DND-41 (cell line): Measurements from ENCODE around the gene IGSF21.

Experiments used
- ATAC-seq: fragments of 200-7000 bp; cut with Tn5 transposase; 3 replicates; pipeline ENCODE4 v1.9.1; 2021; ENCODE audit warnings: low read depth; ENCODE audit not compliant: insufficient read depth
- DNase-seq: peaks from one replicate; pipeline ENCODE4 v3.0.0-alpha.2; 2020
- H2AFZ ChIP-seq: 2 replicates; pipeline ENCODE4 v1.6.0; 2012; ENCODE audit warnings: low read depth, low read length
- H3K27ac ChIP-seq: 2 replicates; pipeline ENCODE4 v1.5.1; 2012; ENCODE audit warnings: low read length, inconsistent platforms
- H3K27me3 ChIP-seq: fragments of 200-600 bp; sonication (generic); 2 replicates; pipeline ENCODE4 v1.6.0; 2012; ENCODE audit warnings: low read length, mild to moderate bottlenecking, inconsistent platforms; ENCODE audit not compliant: insufficient read depth, poor library complexity
- H3K36me3 ChIP-seq: 2 replicates; pipeline ENCODE4 v1.5.1; 2012; ENCODE audit warnings: low read length, inconsistent platforms; ENCODE audit not compliant: insufficient read depth
- H3K4me1 ChIP-seq: 2 replicates; pipeline ENCODE4 v1.5.1; 2012; ENCODE audit warnings: mild to moderate bottlenecking, low read length; ENCODE audit not compliant: insufficient read depth
- H3K4me2 ChIP-seq: 2 replicates; pipeline ENCODE4 v1.6.0; 2012; ENCODE audit warnings: mild to moderate bottlenecking, moderate library complexity, low read length, inconsistent platforms; ENCODE audit not compliant: insufficient read depth
- H3K4me3 ChIP-seq, 2 experiments: fragments of 200-600 bp in 1 of 2; shearing (Covaris generic) in 1 of 2; 2 replicates each; pipeline ENCODE4 v1.5.1; 2012 to 2016; ENCODE audit warnings: inconsistent platforms in 2 of 2, low read length in 2 of 2, mild to moderate bottlenecking in 2 of 2, low read depth in 1 of 2, moderate library complexity in 1 of 2
- H3K79me2 ChIP-seq: 2 replicates; pipeline ENCODE4 v1.6.0; 2012; ENCODE audit warnings: low read length, inconsistent platforms; ENCODE audit not compliant: insufficient read depth
- H3K9ac ChIP-seq: 2 replicates; pipeline ENCODE4 v1.6.0; 2012; ENCODE audit warnings: low read depth, mild to moderate bottlenecking, inconsistent platforms, low read length, moderate library complexity
- H3K9me3 ChIP-seq: 2 replicates; pipeline ENCODE4 v1.5.1; 2012; ENCODE audit warnings: low read length, moderate library complexity, mild to moderate bottlenecking, inconsistent platforms; ENCODE audit not compliant: insufficient read depth, severe bottlenecking
- H4K20me1 ChIP-seq: 2 replicates; pipeline ENCODE4 v1.6.0; 2012; ENCODE audit warnings: low read length; ENCODE audit not compliant: insufficient read depth
- EZH2 ChIP-seq: IDR thresholded peaks from 3 replicates; pipeline ENCODE4 v1.6.1; 2012; ENCODE audit warnings: borderline replicate concordance, low read depth, mild to moderate bottlenecking, moderate library complexity, low read length, inconsistent platforms; ENCODE audit not compliant: severe bottlenecking
- TF ChIP-seq, protein P1 (sequence below): IDR thresholded peaks from 2 replicates; pipeline ENCODE4 v1.5.1; 2012; ENCODE audit warnings: borderline replicate concordance, low read length, moderate library complexity, mild to moderate bottlenecking; ENCODE audit not compliant: poor library complexity, severe bottlenecking; ENCODE audit errors: extremely low read depth

IGSF21 gene

DNA sequence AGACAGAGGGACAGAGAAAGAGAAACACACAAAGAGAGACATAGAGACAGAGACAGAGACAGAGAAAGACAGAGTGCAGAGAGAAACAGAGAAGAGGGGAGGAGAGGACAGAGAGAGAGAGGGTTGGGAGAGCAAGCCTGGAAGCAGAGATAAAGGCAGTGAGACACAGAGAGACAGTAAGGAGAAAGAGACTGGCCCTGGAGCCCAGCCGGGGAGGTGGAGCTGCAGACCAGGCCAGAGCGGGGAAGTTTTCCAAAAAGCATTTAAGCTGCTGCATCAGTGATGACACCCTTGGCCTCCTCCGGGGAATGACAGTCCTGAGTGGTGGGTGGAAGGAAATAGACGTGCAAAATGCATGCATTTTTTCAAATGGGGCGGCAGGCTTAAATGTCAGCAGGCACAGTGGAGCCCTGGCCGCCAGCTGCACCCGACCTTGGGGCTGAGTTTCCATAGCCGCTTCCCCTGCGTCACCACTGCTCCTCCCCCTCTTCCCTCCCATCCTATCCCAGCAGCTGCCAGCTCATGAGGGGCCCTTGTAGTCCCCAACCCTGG, 277.7 kb downstream of the IGSF21 start:
- Histone ChIP-seq H3K9ac (no peak overlapping the region), H3K4me3 (no peak overlapping the region), H3K27me3 (peaks cover 23% of the 10 kb centered on the region), H3K79me2 (no peaks in the 10 kb centered on the region), H3K36me3 (no peaks in the 10 kb centered on the region), H3K4me2 (no peak overlapping the region), H3K9me3 (no peaks in the 10 kb centered on the region), H2AFZ (no peak overlapping the region), H4K20me1 (0 out of 2 replicates have a peak, but pooled peaks cover 5% of the 10 kb centered on the region), H3K27ac (no peak overlapping the region), H3K4me1 (no peaks in the 10 kb centered on the region)
- DNase-seq, result no peak
- no peak for TF ChIP-seq EZH2
- TF ChIP-seq, protein P1, sequence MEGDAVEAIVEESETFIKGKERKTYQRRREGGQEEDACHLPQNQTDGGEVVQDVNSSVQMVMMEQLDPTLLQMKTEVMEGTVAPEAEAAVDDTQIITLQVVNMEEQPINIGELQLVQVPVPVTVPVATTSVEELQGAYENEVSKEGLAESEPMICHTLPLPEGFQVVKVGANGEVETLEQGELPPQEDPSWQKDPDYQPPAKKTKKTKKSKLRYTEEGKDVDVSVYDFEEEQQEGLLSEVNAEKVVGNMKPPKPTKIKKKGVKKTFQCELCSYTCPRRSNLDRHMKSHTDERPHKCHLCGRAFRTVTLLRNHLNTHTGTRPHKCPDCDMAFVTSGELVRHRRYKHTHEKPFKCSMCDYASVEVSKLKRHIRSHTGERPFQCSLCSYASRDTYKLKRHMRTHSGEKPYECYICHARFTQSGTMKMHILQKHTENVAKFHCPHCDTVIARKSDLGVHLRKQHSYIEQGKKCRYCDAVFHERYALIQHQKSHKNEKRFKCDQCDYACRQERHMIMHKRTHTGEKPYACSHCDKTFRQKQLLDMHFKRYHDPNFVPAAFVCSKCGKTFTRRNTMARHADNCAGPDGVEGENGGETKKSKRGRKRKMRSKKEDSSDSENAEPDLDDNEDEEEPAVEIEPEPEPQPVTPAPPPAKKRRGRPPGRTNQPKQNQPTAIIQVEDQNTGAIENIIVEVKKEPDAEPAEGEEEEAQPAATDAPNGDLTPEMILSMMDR, result no peak
- no peak for ATAC-seq

DNA sequence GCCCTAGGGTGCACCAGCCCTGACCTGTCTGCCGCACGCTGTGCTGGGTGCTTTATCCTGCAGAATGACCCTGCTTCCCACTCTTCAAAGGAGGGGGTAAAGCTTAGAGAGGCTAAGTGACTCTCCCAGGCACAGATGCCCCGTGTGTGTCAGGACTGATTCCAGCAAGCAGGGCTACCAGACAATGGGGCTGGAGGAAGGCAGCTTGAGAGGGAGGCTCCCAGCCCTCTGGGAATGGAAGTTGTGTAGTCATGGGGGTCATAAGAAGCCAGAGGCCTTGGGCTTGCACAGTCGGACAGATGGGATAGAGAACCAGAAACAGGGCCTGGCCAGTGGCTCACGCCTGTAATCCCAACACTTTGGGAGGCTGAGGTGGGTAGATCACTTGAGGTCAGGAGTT, 279.0 kb downstream of the IGSF21 start:
- Histone ChIP-seq H3K27ac (no peak overlapping the region), H3K36me3 (no peaks in the 10 kb centered on the region), H4K20me1 (0 out of 2 replicates have a peak, but pooled peaks cover 5% of the 10 kb centered on the region), H3K9me3 (no peaks in the 10 kb centered on the region), H3K4me1 (no peaks in the 10 kb centered on the region), H3K4me2 (no peak overlapping the region), H2AFZ (no peak overlapping the region), H3K9ac (no peak overlapping the region), H3K27me3 (peaks cover 23% of the 10 kb centered on the region), H3K79me2 (no peaks in the 10 kb centered on the region), H3K4me3 (no peak overlapping the region)
- ATAC-seq (no peak), DNase-seq (no peak)
- no peak for TF ChIP-seq EZH2

DNA sequence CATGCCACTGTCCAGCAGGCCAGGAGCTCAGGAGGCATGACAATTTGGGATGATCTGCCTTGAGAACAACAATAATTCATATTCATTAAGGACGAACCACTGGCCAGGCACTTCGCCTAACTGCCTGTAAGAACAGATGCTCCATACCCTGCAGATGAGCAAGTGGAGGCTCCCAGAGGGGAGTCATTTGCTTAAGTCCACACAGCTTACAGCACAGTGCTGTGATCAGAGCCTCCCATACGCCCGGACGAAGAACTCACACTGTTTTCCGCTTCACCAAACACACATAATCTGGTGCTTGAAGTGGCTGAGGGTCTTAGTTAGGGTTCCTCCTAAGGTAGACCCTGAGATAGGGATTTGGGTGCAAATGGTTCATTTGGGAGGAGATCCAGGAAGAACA, 279.7 kb downstream of the IGSF21 start:
- DNase-seq, result no peak
- Histone ChIP-seq H2AFZ (no peak overlapping the region), H3K9me3 (no peaks in the 10 kb centered on the region), H3K27me3 (peaks cover 23% of the 10 kb centered on the region), H3K27ac (no peak overlapping the region), H3K79me2 (no peaks in the 10 kb centered on the region), H4K20me1 (0 out of 2 replicates have a peak, but pooled peaks cover 5% of the 10 kb centered on the region), H3K36me3 (no peaks in the 10 kb centered on the region), H3K4me3 (no peak overlapping the region), H3K4me1 (no peaks in the 10 kb centered on the region), H3K9ac (no peak overlapping the region), H3K4me2 (no peak overlapping the region)
- TF ChIP-seq EZH2, result no peak
- TF ChIP-seq, protein P1, result no peak
- no peak for ATAC-seq

DNA sequence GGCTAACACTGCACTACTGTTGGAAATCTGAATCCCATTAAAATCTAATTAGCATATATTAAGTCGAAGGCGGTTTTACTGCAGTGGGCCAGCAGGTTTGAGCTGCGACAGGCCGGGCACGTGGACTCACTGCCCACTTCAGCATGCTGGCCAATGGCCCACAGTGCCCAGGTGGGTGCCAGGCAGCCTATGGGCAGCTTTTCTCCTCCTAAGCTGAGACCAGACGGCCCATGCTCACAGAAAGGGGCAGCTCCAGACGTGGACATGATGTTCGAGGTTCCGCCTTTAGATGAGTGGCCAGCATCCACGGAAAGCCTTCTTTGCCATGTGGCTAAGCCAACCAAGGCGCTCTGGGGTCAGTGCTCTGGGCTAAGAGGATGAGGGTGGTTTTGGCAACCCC, 283.4 kb downstream of the IGSF21 start:
- Histone ChIP-seq H2AFZ (no peak overlapping the region), H3K36me3 (no peaks in the 10 kb centered on the region), H3K4me3 (no peak overlapping the region), H3K4me1 (no peaks in the 10 kb centered on the region), H3K4me2 (no peak overlapping the region), H3K27me3 (peaks cover 10% of the 10 kb centered on the region), H3K27ac (no peak overlapping the region), H3K9ac (no peak overlapping the region), H3K9me3 (no peaks in the 10 kb centered on the region), H3K79me2 (no peaks in the 10 kb centered on the region), H4K20me1 (0 out of 2 replicates have a peak, but pooled peaks cover 5% of the 10 kb centered on the region)
- DNase-seq (no peak), ATAC-seq (no peak)
- TF ChIP-seq, protein P1, result no peak
- no peak for TF ChIP-seq EZH2
